ENCODE data around the gene ZNF516.

The ZNF516 gene

GRCh38 chr18:76468345-76469304 lies 26.4 kb downstream of the ZNF516 start:
- DNase-seq (ENCODE audit: low spot score) = no peak

GRCh38 chr18:76467371-76468190 lies 27.5 kb downstream of the ZNF516 start:
- DNase-seq (ENCODE audit: low spot score) = no peak

- no peak for DNase-seq (ENCODE audit: low spot score)
These were observed 28.5 kb downstream of the ZNF516 start for GRCh38 chr18:76466410-76466991.

GRCh38 chr18:76465630-76466409 lies 29.2 kb downstream of the ZNF516 start:
- DNase-seq (ENCODE audit: low spot score) = no peak

- no peak for DNase-seq (ENCODE audit: low spot score)
These were observed 30.5 kb downstream of the ZNF516 start for GRCh38 chr18:76464281-76465259.

DNA sequence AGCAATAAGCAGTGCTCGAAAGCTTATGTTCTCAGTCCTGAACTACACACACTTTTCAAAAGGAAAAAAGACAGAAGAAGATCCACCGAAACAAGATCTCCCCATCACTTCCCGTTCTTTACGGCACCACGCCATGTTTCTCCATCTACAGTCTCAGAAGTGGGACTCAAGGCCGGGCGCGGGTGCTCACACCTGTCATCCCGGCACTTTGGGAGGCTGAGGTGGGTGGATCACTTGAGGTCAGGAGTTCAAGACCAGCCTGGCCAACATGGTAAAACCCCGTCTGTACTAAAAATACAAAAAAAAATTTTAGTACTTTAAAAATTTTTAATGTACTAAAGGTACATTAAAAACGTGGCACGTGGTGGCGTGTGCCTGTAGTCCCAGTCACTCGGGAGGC lies 31.2 kb downstream of the ZNF516 start:
- DNase-seq (ENCODE audit: low spot score) = no peak

- no peak for DNase-seq (ENCODE audit: low spot score)
These were observed 31.7 kb downstream of the ZNF516 start for GRCh38 chr18:76463358-76463757.

DNA sequence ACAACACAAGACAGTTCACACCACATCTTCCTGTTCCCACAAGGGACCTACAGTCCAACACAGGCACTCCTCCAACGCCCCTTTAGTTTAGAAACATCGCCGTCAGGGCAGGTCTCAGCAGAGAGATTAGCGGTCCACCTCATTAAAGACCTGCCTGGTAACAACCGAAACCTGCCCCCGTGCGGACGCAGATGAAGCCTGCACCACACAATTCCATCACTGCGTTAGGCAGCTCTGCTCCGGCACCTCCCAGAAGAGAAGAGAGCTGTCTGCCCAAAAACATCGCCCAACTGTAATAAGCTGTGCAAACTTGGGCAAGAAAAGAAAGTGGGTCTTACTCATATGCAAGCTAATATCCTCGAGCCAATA lies 32.7 kb downstream of the ZNF516 start:
- DNase-seq (ENCODE audit: low spot score) = no peak

DNA sequence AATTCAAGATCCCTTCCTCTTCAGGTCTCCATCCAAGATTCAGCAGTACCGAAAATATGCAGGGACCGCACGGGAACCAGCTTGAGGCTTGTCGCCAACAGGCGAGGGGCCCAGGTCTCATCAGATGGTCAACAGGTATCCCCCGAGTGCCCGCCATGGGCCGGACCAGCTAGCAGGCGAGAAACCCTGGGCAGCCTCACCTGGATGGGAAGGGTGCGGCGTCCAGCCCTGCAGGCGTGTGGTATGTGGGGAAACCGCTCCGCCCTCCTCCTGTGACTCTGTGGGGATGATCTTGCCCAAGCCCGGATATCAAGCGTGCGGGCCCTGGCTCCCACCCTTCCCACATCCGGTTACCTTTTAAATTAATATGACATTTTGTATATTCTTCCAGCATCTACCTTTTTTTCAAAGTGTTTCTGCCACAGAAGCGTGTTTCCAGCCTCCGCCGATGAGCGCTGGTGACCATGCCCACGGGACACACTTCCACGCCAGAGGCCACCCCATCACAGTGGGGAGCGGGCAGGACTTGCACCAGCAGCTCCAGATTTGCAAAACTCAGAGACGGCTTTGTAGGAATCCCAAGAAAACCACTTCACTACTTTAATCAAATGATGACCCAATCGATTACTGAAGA lies 33.2 kb downstream of the ZNF516 start:
- DNase-seq (ENCODE audit: low spot score) = no peak

DNA sequence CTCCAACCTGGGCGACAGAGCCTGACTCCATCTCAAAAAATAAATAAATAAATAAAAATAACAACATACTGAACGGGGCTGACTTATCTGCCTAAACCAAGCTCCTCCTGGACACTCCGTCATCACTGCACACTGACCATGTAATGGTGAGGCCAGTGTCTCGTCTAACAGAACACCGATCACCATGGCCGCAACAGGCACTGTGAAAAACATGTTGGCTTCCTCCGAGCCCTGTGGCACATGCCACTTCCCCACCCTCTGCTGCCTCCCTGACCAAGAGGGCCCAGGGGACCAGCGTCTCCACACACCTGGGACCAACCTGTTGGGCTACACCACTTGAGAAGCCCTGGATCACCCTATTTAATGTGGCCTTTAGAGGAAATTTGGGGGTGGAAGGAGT lies 33.9 kb downstream of the ZNF516 start:
- no peak for DNase-seq (ENCODE audit: low spot score)

DNA sequence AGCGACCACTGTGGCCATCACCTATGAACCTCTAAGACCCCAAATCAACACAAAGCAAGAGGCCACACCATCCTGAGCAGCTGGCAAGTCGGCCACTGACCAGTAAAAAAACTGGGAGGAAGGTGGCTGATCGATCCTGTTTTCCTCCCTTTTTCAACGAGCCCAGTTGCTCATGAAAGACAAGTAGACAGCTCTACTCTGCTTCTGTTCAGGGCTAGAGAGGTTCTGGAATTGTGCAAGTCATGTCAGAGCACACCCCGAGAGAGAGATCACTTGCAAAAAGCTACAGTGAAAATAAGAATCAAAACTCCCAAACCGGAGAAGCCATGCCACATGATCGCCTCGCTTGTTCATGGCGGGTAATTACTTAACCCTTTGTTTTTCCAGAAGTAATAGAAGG lies 34.6 kb downstream of the ZNF516 start:
- DNase-seq (ENCODE audit: low spot score) = no peak

DNA sequence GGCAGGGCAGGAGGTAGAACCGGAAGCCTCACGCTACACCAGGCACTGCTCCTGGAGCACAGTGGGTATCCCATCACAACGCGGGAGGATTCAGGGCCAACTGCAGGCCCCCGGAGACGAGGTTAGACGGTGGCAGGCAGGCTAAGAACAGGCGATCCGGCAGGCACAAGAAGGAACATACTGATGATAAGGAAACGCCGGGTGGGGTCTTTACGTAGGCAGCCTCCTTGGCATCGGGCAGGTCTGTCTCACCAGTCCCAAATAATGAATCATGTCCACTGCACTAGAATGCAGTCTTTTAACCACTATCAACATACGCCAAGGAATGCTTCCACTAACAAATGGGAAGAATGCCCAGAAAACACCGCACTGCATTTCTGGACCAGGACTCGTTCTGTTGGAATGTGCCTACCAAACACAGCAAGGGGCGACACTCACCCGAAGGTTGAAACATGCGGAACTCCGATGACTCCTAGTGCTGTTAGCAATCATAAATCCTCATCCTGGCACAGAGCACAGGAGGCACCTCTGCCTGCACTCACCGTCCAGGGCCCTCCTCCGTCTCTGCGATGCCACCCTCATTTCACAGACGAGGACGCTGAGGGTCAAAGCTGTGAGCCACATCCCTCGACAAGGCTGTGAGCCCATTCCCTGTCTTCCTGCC lies 35.2 kb downstream of the ZNF516 start:
- no peak for DNase-seq (ENCODE audit: low spot score)

DNA sequence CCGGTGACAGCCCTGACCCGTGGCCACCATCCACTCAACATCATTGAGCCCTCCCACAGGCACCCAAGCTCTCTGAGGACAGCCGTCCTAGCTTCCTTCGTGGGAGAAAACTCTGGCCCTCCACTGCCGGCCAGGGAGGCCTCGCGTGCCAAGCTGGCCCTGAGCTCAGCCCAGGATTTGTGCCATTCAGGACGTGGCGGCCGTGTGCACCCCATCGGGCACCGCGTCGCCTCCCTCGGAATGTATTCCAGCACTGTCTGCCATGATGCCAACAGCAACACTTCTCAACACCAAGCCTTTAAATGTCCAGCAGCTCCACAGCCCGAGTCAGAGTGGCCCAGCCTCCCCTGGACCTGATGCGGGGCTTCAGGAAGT lies 35.7 kb downstream of the ZNF516 start:
- no peak for DNase-seq (ENCODE audit: low spot score)

- no peak for DNase-seq (ENCODE audit: low spot score)
These were observed 36.3 kb downstream of the ZNF516 start for GRCh38 chr18:76458522-76459311.

GRCh38 chr18:76457957-76458356 lies 37.1 kb downstream of the ZNF516 start:
- no peak for DNase-seq (ENCODE audit: low spot score)

DNA sequence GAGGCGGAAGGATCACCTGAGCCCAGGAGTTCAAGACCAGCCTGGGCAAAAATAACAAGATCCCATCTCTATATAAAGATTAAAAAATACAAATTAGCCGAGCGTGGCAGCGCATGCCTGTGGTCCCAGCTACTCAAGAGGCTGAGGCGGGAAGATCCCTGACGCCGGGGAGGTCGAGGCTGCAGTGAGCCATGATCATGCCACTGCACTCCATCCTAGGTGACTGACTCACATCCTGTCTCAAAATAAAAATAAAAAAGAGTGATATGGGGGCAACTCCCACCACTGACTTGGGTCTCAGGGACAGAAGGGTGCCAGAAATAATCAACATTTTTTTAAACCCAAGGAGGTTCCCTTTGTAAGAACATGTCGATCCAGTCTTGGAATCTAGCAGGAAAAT lies 37.6 kb downstream of the ZNF516 start:
- DNase-seq (ENCODE audit: low spot score) = no peak

DNA sequence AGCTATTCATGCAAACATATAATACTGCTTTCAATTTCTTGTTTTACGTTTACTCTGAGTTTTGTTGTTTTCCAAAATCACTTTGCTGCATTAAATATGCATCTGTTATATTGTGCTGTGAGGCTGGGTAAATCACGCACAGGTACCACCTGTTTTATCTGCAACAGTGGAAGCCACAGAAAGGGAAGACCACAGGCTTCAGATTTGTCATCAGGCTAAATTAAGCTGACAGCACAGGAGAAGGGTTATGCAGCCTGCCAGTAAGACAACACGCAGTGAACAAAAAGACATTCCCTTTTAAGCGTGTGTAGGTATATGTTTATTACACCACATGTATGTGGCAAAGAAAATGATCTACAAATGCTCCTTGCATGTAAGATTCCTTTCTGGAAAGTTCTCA lies 38.2 kb downstream of the ZNF516 start:
- DNase-seq (ENCODE audit: low spot score) = no peak

GRCh38 chr18:76456018-76456750 lies 38.9 kb downstream of the ZNF516 start:
- no peak for DNase-seq (ENCODE audit: low spot score)
